RPMI7951 (cell line): Measurements from ENCODE around the gene USF2. TPM values are rescaled to one million over a fixed set of nuclear protein-coding genes. Genes with fewer than 3 reads are reported as not detected.

Experiments used
- DNase-seq: peaks from one replicate; pipeline ENCODE4 v3.0.0-alpha.2; 2012; ENCODE audit warnings: low read depth
- total RNA-seq: library from RNA; depleted of rRNA; stranded (reverse); fragments of >200 nt; shearing (Covaris generic); gene quantifications from 2 replicates; pipeline ENCODE4 v1.2.3, GENCODE V29; 2014; rRNA removed

The USF2 gene
- total RNA-seq, 1 experiment from 2014 or later = 37.4 TPM

DNA sequence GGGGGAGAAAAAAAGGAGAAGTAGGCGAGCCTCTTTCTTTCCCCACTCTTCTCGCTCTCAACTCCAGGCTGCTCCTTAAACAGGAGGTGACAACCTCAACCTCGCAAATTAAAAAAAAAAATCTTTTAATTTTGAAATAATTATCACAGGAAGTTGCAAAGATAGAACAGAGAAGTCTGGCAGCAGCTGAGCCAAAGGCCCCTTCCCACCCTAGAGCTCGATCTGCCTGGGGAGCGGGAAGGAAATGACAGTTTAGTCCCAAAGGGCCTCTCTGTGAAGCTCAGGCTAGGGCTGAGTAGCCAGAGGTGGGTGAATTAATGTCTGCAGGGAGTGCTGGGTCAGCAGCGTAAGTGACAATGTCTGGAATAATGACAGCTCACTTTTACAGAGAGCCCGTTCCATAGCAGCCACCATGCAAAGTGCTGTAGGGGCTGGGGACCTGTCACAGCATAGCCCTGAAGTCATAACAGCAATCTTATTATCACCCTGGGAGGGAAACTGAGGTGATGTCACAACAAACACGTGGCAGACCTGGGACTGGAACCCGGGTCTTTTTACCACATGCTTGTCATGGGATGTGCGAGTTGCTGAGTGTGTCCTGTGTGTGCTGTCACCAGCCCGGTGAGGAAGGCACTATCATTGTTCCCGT is 51.4 kb downstream of the USF2 start:
- DNase-seq = no peak

DNA sequence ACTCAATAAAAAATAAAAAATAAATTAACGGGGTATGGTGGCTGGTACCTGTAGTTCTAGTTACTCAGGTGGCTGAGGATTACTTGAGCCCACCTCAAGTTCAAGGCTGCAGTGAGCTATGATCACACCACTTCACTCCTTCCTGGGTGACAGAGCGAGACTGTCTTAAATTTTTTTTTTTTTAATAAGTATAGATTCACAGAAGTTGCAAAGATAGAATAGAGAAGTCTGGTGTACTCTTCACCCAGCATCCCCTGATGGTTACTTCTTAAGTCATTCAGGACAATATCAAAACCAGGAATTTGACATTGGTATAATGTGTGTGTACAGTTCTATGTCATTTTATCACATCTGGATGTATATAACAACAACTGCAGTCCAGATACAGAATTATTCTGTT is 52.5 kb downstream of the USF2 start:
- DNase-seq = no peak

DNA sequence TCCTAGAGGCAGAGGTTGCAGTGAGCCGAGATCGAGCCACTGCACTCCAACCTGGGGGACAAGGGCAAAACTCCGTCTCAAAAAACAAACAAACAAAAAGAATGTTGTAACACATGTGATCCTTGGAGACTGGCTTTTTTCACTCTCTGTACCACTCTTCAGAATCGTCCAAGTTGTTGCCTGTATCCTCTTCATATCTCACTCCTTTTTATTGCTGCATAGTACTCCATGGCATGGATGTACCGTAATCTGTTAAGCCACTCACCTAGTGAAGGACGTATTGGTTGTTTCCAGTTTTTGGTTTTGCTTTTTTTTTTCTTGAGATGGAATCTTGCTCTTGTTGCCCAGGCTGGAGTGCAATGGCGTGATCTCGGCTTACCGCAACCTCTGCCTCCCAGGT is 53.3 kb downstream of the USF2 start:
- no peak for DNase-seq

DNA sequence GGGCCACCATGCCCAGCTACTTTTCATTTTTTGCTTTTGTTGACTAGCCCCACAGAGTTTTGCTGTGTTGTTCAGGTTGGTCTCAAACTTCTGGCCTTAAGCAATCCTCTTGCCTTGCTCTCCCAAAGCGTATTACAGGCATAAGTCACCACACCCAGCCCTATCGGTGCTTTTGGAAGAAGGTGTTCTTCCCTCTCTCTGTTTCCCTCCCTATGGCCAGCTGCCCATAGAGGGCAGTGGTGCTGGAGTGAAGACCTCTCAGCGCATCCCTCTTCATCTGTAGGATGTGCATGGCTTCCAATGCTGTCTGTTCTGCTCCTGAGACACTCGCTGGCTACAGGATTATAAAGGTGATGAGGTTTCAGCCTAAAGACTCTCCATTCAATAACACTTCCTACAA is 58.9 kb downstream of the USF2 start:
- no peak for DNase-seq

DNA sequence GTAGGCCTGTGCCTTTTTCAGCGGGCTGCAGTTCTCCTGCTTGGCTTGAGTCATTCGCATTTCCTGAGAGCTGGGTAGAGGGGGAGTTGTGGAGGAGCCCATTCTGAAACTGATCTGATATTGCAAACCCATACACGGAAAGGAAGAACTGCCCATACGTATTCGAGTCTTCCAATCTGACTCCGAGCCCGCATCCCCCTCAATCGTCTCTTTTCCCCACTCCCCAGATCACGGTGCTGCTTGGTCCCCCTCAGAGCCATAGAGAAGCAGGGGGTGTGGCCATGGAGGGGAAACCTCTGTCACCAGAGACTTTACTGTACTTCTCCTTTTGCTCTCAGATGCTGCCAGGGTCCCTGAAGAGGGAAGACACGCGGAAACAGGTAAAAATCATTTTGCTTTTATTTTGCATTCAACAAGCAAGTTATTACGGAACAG is 60.1 kb downstream of the USF2 start, which contains the start of gene CD22:
Gene CD22, plus strand, starts transcription at position 337 of the 435 bp plus-strand sequence. CDS start 2,854 bp downstream, outside the sequence.
- DNase-seq = no peak

DNA sequence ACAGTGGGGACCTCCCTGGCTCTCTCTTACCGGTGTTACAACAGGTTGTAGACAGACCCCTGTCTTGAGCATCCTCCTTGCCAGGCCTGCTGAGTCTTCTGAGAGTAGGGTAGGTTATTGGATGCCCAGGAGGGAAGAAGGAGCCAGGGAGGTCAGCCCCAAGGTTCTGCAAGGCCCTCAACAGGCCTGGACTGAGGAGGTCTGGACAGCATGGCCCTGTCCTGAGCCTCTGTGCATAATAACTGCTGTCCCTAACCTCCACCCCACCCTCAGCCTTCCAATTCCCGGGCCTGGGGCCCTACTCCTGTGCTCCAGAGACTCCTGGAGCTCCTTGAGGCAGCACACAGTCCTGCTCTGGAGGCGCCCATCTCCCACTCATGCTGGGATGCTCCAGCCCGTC is 60.6 kb downstream of the USF2 start:
- no peak for DNase-seq

Other genes with a start within 250 kb of the USF2 start
- gene SCN1B, start 238.5 kb upstream of the USF2 start, total RNA-seq = 4.9 and 8.4 TPM in 2 replicates
- gene HPN, start 227.2 kb upstream of the USF2 start, total RNA-seq = 0.10 TPM in 1 of 2 replicates, not detected in the other
- gene FXYD3, start 153.1 kb upstream of the USF2 start, total RNA-seq = 3.0 and 3.7 TPM in 2 replicates
- gene LGI4, start 133.9 kb upstream of the USF2 start, total RNA-seq = 0.36 TPM in 1 of 2 replicates, not detected in the other
- 0.98 TPM in 1 of 2 replicates, not detected in the other for gene FXYD1, start 130.1 kb upstream of the USF2 start, total RNA-seq
- not detected in 2 replicates for gene FXYD7, start 125.7 kb upstream of the USF2 start, total RNA-seq
- gene FXYD5, start 114.2 kb upstream of the USF2 start, total RNA-seq = 258 and 338 TPM in 2 replicates
- gene FAM187B, start 40.2 kb upstream of the USF2 start, total RNA-seq = not detected in 2 replicates
- gene LSR, start 20.0 kb upstream of the USF2 start, total RNA-seq = 1.8 TPM in 2 replicates
- not detected in 2 replicates for gene HAMP, start 13.6 kb downstream of the USF2 start, total RNA-seq
- gene MAG, start 23.2 kb downstream of the USF2 start, total RNA-seq = not detected in 2 replicates
- gene CD22, start 60.2 kb downstream of the USF2 start, total RNA-seq = 0.20 and 0.24 TPM in 2 replicates
- not detected in 2 replicates for gene FFAR1, start 78.9 kb downstream of the USF2 start, total RNA-seq
- gene FFAR3, start 89.5 kb downstream of the USF2 start, total RNA-seq = not detected in 2 replicates
- gene GPR42, start 102.1 kb downstream of the USF2 start, total RNA-seq = not detected in 2 replicates
- not detected in 2 replicates for gene FFAR2, start 179.3 kb downstream of the USF2 start, total RNA-seq
- gene KRTDAP, start 221.5 kb downstream of the USF2 start, total RNA-seq = not detected in 2 replicates
- 2.9 TPM in 1 of 2 replicates, not detected in the other for gene DMKN, start 244.7 kb downstream of the USF2 start, total RNA-seq